Measurements from ENCODE around the gene OR14A16. TPM values are rescaled to one million over a fixed set of nuclear protein-coding genes. Genes with fewer than 3 reads are reported as not detected.

The OR14A16 gene, protein sequence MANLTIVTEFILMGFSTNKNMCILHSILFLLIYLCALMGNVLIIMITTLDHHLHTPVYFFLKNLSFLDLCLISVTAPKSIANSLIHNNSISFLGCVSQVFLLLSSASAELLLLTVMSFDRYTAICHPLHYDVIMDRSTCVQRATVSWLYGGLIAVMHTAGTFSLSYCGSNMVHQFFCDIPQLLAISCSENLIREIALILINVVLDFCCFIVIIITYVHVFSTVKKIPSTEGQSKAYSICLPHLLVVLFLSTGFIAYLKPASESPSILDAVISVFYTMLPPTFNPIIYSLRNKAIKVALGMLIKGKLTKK
- not detected in 2 replicates for total RNA-seq (2014; rRNA removed; shearing (Covaris generic))
- polyA plus RNA-seq (2016; fragmentation: Nextera tagmentation; extraction: Ambion mirVana), result not detected in 2 replicates

DNA sequence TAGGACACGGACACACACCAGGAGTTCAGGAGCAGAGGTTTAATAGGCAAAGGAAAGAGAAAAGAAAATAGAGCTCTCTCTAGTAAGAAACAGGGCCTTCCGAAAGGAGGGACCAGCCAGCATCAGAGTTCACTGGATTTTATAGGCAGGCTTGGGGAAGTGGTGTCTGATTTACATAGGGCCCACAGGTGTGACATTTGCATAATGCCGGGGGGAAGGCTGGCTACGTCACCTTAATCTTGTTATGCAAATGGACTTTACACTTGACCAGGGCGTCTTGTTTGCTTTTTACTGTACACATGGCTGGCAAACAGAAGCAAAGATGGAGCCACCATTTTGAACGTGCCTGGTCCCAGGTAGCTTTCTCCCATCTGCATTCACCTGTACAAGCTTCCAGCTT lies at the start of gene OR14A16:
Gene OR14A16, minus strand, starts transcription at position 97 of the 400 bp plus-strand sequence. CDS start 8,390 bp downstream, outside the sequence.
- Histone ChIP-seq H3K79me2 (ENCODE audit: insufficient read depth) (no peaks in the 10 kb centered on the region), H3K9me2 (ENCODE audit: insufficient read depth) (no peaks in the 10 kb centered on the region), H3K27me3 (replicated peaks; ENCODE audit: insufficient read depth) (no peaks in the 10 kb centered on the region), H3K36me3 (ENCODE audit: low read depth) (no peaks in the 10 kb centered on the region), H3K9me3 (ENCODE audit: low read depth) (no peaks in the 10 kb centered on the region), H2AFZ (no peak within 1 kb of the TSS), H3K9ac (no peak within 1 kb of the TSS), H3F3A (ENCODE audit: insufficient read depth) (no peaks in the 10 kb centered on the region), H3K4me3 (no peak within 1 kb of the TSS), H3K27ac (no peak within 1 kb of the TSS), H3K4me2 (ENCODE audit: unreplicated experiment) (no peak within 1 kb of the TSS), H3K4me1 (ENCODE audit: insufficient read depth) (no peaks in the 10 kb centered on the region), H4K20me1 (ENCODE audit: insufficient read depth) (no peaks in the 10 kb centered on the region)
- WGBS, 2 experiments (ENCODE audit: low coverage in 1 of 2, low lambda C conversion rate in 2 of 2, missing lambda C conversion rate in 2 of 2), result 19 to 22% methylated on average over 6 of the region's 6 CpGs
- in situ Hi-C loops (cut with MboI), result no loop called here
- TF ChIP-seq EZH2phosphoT487 (IDR thresholded peaks at IDR 0.05; ENCODE audit: insufficient read depth, low read depth) (no peak), EZH2 (IDR thresholded peaks at IDR 0.05; ENCODE audit: insufficient read depth, poor library complexity, severe bottlenecking) (no peak)
- DNase-seq, result no peak

DNA sequence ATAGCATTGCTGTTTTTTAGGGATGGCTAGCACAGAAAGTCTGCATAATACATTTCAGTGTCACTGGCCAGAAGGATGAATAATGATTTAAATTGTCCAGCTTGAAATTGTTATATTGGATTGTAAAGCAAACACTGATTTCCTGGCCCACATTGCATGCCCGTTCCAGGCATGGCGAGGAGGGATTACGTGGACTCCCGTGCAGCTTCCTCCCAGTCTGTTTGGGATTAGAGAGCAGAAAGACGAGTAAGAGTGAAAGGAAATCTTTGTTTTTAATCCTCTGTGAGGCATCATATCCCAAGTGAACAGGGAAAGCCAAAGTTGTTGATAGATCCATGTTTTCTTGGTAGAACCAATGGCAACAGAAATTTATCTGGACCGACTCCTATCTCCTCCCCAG lies 41.5 kb upstream of the OR14A16 start:
- WGBS, 2 experiments (ENCODE audit: low coverage in 1 of 2, low lambda C conversion rate in 2 of 2, missing lambda C conversion rate in 2 of 2), result 47 to 48% methylated on average over 6 of the region's 6 CpGs
- no peaks in the 10 kb centered on the region for H3K9me2 ChIP-seq (ENCODE audit: insufficient read depth)
- no peak overlapping the region for H3K27ac ChIP-seq
- no peaks in the 10 kb centered on the region for H3K36me3 ChIP-seq (ENCODE audit: low read depth)
- no peaks in the 10 kb centered on the region for H3K79me2 ChIP-seq (ENCODE audit: insufficient read depth)
- TF ChIP-seq EZH2 (IDR thresholded peaks at IDR 0.05; ENCODE audit: insufficient read depth, poor library complexity, severe bottlenecking) (no peak), EZH2phosphoT487 (IDR thresholded peaks at IDR 0.05; ENCODE audit: insufficient read depth, low read depth) (no peak)
- H2AFZ ChIP-seq, result no peak overlapping the region
- H3F3A ChIP-seq (ENCODE audit: insufficient read depth), result no peaks in the 10 kb centered on the region
- no peaks in the 10 kb centered on the region for H4K20me1 ChIP-seq (ENCODE audit: insufficient read depth)
- H3K27me3 ChIP-seq (replicated peaks; ENCODE audit: insufficient read depth), result no peaks in the 10 kb centered on the region
- no peak overlapping the region for H3K9ac ChIP-seq
- no peak overlapping the region for H3K4me2 ChIP-seq (ENCODE audit: unreplicated experiment)
- no peak overlapping the region for H3K4me3 ChIP-seq
- DNase-seq, result no peak
- in situ Hi-C loops (cut with MboI), result no loop called here
- no peaks in the 10 kb centered on the region for H3K9me3 ChIP-seq (ENCODE audit: low read depth)
- H3K4me1 ChIP-seq (ENCODE audit: insufficient read depth), result no peaks in the 10 kb centered on the region

DNA sequence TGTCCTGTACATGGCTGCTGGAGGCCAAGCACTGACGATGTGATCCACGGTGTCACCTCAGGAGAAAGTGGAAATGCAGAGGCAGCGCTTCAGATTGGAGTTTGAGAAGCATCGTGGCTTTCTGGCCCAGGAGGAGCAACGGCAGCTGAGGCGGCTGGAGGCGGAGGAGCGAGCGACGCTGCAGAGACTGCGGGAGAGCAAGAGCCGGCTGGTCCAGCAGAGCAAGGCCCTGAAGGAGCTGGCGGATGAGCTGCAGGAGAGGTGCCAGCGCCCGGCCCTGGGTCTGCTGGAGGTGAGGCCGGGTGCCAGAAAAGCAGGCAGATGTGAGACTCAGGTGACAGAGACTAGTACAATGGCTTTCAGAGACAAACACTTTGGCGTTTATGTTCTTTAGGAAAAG lies 40.7 kb upstream of the OR14A16 start:
- Histone ChIP-seq H3K27ac (no peak overlapping the region), H3K9ac (no peak overlapping the region), H3K4me2 (ENCODE audit: unreplicated experiment) (no peak overlapping the region), H3F3A (ENCODE audit: insufficient read depth) (no peaks in the 10 kb centered on the region), H3K9me3 (ENCODE audit: low read depth) (no peaks in the 10 kb centered on the region), H3K79me2 (ENCODE audit: insufficient read depth) (no peaks in the 10 kb centered on the region), H3K27me3 (replicated peaks; ENCODE audit: insufficient read depth) (no peaks in the 10 kb centered on the region), H3K9me2 (ENCODE audit: insufficient read depth) (no peaks in the 10 kb centered on the region), H3K4me3 (no peak overlapping the region), H4K20me1 (ENCODE audit: insufficient read depth) (no peaks in the 10 kb centered on the region), H2AFZ (no peak overlapping the region), H3K36me3 (ENCODE audit: low read depth) (no peaks in the 10 kb centered on the region), H3K4me1 (ENCODE audit: insufficient read depth) (no peaks in the 10 kb centered on the region)
- no peak for TF ChIP-seq EZH2 (IDR thresholded peaks at IDR 0.05; ENCODE audit: insufficient read depth, poor library complexity, severe bottlenecking)
- no peak for TF ChIP-seq EZH2phosphoT487 (IDR thresholded peaks at IDR 0.05; ENCODE audit: insufficient read depth, low read depth)
- 52 to 53% methylated on average over 17 of the region's 17 CpGs for WGBS, 2 experiments (ENCODE audit: low coverage in 1 of 2, low lambda C conversion rate in 2 of 2, missing lambda C conversion rate in 2 of 2)
- DNase-seq, result no peak
- in situ Hi-C loops (cut with MboI), result no loop called here

DNA sequence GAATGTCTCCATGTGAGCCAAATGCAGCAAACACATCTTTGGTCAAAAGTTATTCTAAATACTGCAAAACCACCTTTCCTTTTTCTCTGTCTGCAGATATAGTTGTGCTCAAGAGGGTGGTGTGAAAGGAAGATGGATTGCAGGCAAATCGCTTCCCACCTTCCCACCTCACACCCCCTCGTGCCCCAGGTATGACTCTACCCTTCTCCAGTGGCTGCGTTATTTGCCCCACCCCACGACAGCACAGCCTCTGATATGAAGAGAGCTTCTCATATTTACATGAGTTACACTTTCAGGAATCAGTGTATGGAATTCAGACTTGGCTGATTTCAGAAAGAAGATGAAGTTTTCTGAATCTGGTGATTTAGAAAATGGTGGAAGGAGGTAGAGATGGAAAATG lies 38.8 kb upstream of the OR14A16 start:
- H2AFZ ChIP-seq, result no peak overlapping the region
- no peak for DNase-seq
- no peaks in the 10 kb centered on the region for H3K9me3 ChIP-seq (ENCODE audit: low read depth)
- H3K4me2 ChIP-seq (ENCODE audit: unreplicated experiment), result no peak overlapping the region
- H3K4me3 ChIP-seq, result no peak overlapping the region
- no peak overlapping the region for H3K27ac ChIP-seq
- WGBS, 2 experiments (ENCODE audit: low coverage in 1 of 2, low lambda C conversion rate in 2 of 2, missing lambda C conversion rate in 2 of 2), result 21 to 24% methylated on average over 4 of the region's 4 CpGs
- TF ChIP-seq EZH2 (IDR thresholded peaks at IDR 0.05; ENCODE audit: insufficient read depth, poor library complexity, severe bottlenecking) (no peak), EZH2phosphoT487 (IDR thresholded peaks at IDR 0.05; ENCODE audit: insufficient read depth, low read depth) (no peak)
- H3F3A ChIP-seq (ENCODE audit: insufficient read depth), result no peaks in the 10 kb centered on the region
- H4K20me1 ChIP-seq (ENCODE audit: insufficient read depth), result no peaks in the 10 kb centered on the region
- in situ Hi-C loops (cut with MboI), result no loop called here
- H3K9ac ChIP-seq, result no peak overlapping the region
- no peaks in the 10 kb centered on the region for H3K4me1 ChIP-seq (ENCODE audit: insufficient read depth)
- no peaks in the 10 kb centered on the region for H3K79me2 ChIP-seq (ENCODE audit: insufficient read depth)
- no peaks in the 10 kb centered on the region for H3K36me3 ChIP-seq (ENCODE audit: low read depth)
- no peaks in the 10 kb centered on the region for H3K27me3 ChIP-seq (replicated peaks; ENCODE audit: insufficient read depth)
- no peaks in the 10 kb centered on the region for H3K9me2 ChIP-seq (ENCODE audit: insufficient read depth)
